ENCODE data around the gene HINT3. TPM values are rescaled to one million over a fixed set of nuclear protein-coding genes. Genes with fewer than 3 reads are reported as not detected.

Gene HINT3
- total and polyA plus RNA-seq, 2 of the 13 experiments (the other 11 are each of a cell fraction or from before 2014, with no cell fraction given), result 3.1 to 22.8 TPM

GRCh38 chr6:125986301-125987025 lies 29.9 kb downstream of the HINT3 start, which contains the start of gene TRMT11 (continued):
- TF ChIP-seq USF2 (IDR thresholded peaks at IDR 0.05; ENCODE audit: low read depth, low read length) (no peak), USF2 (CRISPR knock-in tag; IDR thresholded peaks at IDR 0.05; ENCODE audit: borderline replicate concordance) (no peak), ZFP1 (CRISPR knock-in tag; IDR thresholded peaks at IDR 0.05) (peak; percentile 76; the same call in 1 of the 2 replicates), MTA3 (CRISPR knock-in tag; IDR thresholded peaks at IDR 0.05) (no peak), YEATS4 (CRISPR knock-in tag; IDR thresholded peaks at IDR 0.05; ENCODE audit: borderline replicate concordance) (peak; percentile 90), ZNF766 (CRISPR knock-in tag; IDR thresholded peaks at IDR 0.05; ENCODE audit: borderline replicate concordance) (no peak; the same call in 1 of the 2 replicates), ETV6 (CRISPR knock-in tag; conservative IDR thresholded peaks at IDR 0.05) (peak; percentile 81; the same call in 1 of the 2 replicates), SATB2 (CRISPR knock-in tag; IDR thresholded peaks at IDR 0.05) (no peak; the same call in 1 of the 2 replicates), ZNF232 (CRISPR knock-in tag; IDR thresholded peaks at IDR 0.05; ENCODE audit: borderline replicate concordance) (peak; percentile 97), GATAD1 (CRISPR knock-in tag; IDR thresholded peaks at IDR 0.05) (peak; percentile 90), ZBTB14 (CRISPR knock-in tag; IDR thresholded peaks at IDR 0.05) (no peak), ZBTB34 (CRISPR knock-in tag; IDR thresholded peaks at IDR 0.05) (no peak), ZBTB3 (CRISPR knock-in tag; IDR thresholded peaks at IDR 0.05; ENCODE audit: borderline replicate concordance, low read depth) (peak; percentile 93), CHCHD3 (CRISPR knock-in tag; IDR thresholded peaks at IDR 0.05) (peak; percentile 91), RAD21 (CRISPR knock-in tag; IDR thresholded peaks at IDR 0.05) (peak; percentile 47), ARHGAP35 (CRISPR knock-in tag; IDR thresholded peaks at IDR 0.05; ENCODE audit: borderline replicate concordance) (peak; percentile 64; the same call in 1 of the 2 replicates), ZNF510 (CRISPR knock-in tag; IDR thresholded peaks at IDR 0.05; ENCODE audit: low read depth) (0 out of 2 replicates have a peak, but pooled peaks have one; percentile 55), ATF7 (IDR thresholded peaks at IDR 0.05) (no peak), ATF7 (CRISPR knock-in tag; IDR thresholded peaks at IDR 0.05) (0 out of 2 replicates have a peak, but pooled peaks have one; percentile 45), ZNF431 (CRISPR knock-in tag; IDR thresholded peaks at IDR 0.05; ENCODE audit: borderline replicate concordance, low read depth) (peak; percentile 92; the same call in 1 of the 2 replicates), ISL2 (CRISPR knock-in tag; IDR thresholded peaks at IDR 0.05) (peak; percentile 37), HOXA3 (CRISPR knock-in tag; IDR thresholded peaks at IDR 0.05) (peak; percentile 92)
- TF ChIP-seq, protein P1, sequence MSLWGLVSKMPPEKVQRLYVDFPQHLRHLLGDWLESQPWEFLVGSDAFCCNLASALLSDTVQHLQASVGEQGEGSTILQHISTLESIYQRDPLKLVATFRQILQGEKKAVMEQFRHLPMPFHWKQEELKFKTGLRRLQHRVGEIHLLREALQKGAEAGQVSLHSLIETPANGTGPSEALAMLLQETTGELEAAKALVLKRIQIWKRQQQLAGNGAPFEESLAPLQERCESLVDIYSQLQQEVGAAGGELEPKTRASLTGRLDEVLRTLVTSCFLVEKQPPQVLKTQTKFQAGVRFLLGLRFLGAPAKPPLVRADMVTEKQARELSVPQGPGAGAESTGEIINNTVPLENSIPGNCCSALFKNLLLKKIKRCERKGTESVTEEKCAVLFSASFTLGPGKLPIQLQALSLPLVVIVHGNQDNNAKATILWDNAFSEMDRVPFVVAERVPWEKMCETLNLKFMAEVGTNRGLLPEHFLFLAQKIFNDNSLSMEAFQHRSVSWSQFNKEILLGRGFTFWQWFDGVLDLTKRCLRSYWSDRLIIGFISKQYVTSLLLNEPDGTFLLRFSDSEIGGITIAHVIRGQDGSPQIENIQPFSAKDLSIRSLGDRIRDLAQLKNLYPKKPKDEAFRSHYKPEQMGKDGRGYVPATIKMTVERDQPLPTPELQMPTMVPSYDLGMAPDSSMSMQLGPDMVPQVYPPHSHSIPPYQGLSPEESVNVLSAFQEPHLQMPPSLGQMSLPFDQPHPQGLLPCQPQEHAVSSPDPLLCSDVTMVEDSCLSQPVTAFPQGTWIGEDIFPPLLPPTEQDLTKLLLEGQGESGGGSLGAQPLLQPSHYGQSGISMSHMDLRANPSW (CRISPR knock-in tag; IDR thresholded peaks at IDR 0.05; ENCODE audit: borderline replicate concordance), result peak; percentile 90; the same call in 1 of the 2 replicates
